ENCODE data around the gene AFAP1. TPM values are rescaled to one million over a fixed set of nuclear protein-coding genes. Genes with fewer than 3 reads are reported as not detected.

The AFAP1 gene
- total RNA-seq, 1 experiment from 2014 or later, result 23.6 TPM

DNA sequence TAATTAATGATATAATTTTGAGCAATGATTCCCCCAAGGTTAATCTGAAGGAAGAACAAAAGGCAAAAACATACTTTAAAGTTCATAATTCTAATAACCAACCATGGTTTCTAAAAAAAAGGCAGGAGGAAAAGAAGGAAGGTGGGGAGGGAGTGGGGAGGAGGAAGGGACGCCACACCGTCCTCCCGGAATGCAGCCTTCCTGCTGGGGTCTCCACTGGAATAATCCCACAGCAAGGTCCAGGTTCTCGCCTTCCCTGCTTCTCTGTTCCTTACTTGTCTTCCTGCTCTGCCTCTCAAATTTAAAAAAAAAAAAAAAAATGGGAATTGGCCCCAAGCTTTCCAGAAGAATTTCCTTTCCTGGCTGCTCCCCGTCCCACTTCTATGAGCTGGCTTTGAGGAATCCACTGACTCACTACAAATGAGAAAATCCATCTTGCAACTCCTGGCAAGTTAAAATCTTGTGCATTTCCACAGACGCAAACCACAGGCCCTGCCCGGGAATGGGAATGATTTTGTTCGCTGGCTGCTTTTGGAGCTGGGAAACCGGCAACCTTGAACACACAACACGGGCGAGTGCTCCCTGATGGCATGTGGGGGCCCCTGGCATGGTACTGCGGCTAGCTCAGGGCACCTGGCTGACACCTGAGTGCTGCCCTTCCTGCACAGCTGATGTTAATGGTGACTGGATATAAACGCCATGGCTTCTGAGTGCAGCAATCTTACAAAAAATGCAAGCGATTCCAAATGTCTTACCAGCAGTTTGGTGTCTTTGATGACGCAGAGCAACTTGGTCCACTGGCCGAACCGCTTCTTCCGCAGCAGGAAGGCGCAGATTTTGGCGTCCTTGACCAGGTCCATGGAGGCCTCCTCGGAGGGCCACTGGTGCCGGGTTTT, 97.0 kb downstream of the AFAP1 start:
- H3K4me3 Mint-ChIP-seq, result no peak overlapping the region
- no peak for ATAC-seq
- peaks cover 35% of the 10 kb centered on the region for H3K4me1 Mint-ChIP-seq
- ChIA-PET POLR2A (no interaction called here), CTCF (interaction anchor here (0.6 to 2.7 kb wide), 10 partner anchors 8 to 145 kb away, joined by 3 to 20 read pairs (median 6); no protein-coding TSS in a partner anchor)
- DNase-seq (ENCODE audit: low spot score), result no peak
- peaks cover 10% of the 10 kb centered on the region for H3K36me3 Mint-ChIP-seq
- no peak for TF ChIP-seq FOXK1 (CRISPR knock-in tag; IDR thresholded peaks at IDR 0.05)
- TF ChIP-seq, protein P1, sequence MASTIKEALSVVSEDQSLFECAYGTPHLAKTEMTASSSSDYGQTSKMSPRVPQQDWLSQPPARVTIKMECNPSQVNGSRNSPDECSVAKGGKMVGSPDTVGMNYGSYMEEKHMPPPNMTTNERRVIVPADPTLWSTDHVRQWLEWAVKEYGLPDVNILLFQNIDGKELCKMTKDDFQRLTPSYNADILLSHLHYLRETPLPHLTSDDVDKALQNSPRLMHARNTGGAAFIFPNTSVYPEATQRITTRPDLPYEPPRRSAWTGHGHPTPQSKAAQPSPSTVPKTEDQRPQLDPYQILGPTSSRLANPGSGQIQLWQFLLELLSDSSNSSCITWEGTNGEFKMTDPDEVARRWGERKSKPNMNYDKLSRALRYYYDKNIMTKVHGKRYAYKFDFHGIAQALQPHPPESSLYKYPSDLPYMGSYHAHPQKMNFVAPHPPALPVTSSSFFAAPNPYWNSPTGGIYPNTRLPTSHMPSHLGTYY (CRISPR knock-in tag; IDR thresholded peaks at IDR 0.05), result no peak
- TF ChIP-seq ZNF671 (CRISPR knock-in tag; IDR thresholded peaks at IDR 0.05), result no peak
- no peak for TF ChIP-seq IRF2 (CRISPR knock-in tag; IDR thresholded peaks at IDR 0.05; ENCODE audit: borderline replicate concordance, low read depth)
- TF ChIP-seq ATF1 (CRISPR knock-in tag; IDR thresholded peaks at IDR 0.05), result no peak
- TF ChIP-seq ATF3 (CRISPR knock-in tag; conservative IDR thresholded peaks at IDR 0.05), result no peak
- no peak for TF ChIP-seq SMAD4 (CRISPR knock-in tag; IDR thresholded peaks at IDR 0.05)
- TF ChIP-seq JAZF1 (CRISPR knock-in tag; IDR thresholded peaks at IDR 0.05), result no peak
- TF ChIP-seq CREM (CRISPR knock-in tag; IDR thresholded peaks at IDR 0.05), result no peak
- no peak for TF ChIP-seq ATF2 (CRISPR knock-in tag; IDR thresholded peaks at IDR 0.05; ENCODE audit: borderline replicate concordance, low read depth)
- no peak for TF ChIP-seq ZBTB21 (CRISPR knock-in tag; IDR thresholded peaks at IDR 0.05; ENCODE audit: borderline replicate concordance)
- TF ChIP-seq, protein P2, sequence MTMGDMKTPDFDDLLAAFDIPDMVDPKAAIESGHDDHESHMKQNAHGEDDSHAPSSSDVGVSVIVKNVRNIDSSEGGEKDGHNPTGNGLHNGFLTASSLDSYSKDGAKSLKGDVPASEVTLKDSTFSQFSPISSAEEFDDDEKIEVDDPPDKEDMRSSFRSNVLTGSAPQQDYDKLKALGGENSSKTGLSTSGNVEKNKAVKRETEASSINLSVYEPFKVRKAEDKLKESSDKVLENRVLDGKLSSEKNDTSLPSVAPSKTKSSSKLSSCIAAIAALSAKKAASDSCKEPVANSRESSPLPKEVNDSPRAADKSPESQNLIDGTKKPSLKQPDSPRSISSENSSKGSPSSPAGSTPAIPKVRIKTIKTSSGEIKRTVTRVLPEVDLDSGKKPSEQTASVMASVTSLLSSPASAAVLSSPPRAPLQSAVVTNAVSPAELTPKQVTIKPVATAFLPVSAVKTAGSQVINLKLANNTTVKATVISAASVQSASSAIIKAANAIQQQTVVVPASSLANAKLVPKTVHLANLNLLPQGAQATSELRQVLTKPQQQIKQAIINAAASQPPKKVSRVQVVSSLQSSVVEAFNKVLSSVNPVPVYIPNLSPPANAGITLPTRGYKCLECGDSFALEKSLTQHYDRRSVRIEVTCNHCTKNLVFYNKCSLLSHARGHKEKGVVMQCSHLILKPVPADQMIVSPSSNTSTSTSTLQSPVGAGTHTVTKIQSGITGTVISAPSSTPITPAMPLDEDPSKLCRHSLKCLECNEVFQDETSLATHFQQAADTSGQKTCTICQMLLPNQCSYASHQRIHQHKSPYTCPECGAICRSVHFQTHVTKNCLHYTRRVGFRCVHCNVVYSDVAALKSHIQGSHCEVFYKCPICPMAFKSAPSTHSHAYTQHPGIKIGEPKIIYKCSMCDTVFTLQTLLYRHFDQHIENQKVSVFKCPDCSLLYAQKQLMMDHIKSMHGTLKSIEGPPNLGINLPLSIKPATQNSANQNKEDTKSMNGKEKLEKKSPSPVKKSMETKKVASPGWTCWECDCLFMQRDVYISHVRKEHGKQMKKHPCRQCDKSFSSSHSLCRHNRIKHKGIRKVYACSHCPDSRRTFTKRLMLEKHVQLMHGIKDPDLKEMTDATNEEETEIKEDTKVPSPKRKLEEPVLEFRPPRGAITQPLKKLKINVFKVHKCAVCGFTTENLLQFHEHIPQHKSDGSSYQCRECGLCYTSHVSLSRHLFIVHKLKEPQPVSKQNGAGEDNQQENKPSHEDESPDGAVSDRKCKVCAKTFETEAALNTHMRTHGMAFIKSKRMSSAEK (CRISPR knock-in tag; IDR thresholded peaks at IDR 0.05; ENCODE audit: borderline replicate concordance), result no peak
- no peak for TF ChIP-seq ZNF416 (CRISPR knock-in tag; IDR thresholded peaks at IDR 0.05)
- no peaks in the 10 kb centered on the region for H3K27me3 Mint-ChIP-seq (ENCODE audit: low read depth)
- peak overlapping the region; percentile 63; the same call in 1 of the 2 replicates for H3K27ac Mint-ChIP-seq
- peaks cover 4% of the 10 kb centered on the region; the same call in 1 of the 2 replicates for H3K9me3 Mint-ChIP-seq

DNA sequence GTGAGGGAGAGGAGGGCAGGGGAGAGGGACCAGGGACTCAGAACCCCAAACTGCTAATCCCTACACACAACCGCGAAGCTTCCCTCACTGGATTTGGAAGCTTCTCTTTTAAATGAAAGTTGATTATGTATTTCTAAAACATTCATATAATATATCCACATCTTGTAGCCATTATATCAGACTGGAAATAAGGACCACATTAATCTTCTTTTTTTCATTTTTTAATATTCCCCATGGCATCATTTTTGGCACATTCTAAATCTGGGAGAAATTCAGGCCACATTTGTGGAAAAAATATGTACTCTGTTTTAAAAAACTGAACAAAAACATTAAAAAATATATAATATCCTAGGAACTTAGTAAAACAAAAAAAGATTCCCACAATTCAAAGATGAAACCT, 97.8 kb downstream of the AFAP1 start:
- peaks cover 14% of the 10 kb centered on the region for H3K36me3 Mint-ChIP-seq
- TF ChIP-seq TEAD4 (CRISPR knock-in tag; IDR thresholded peaks at IDR 0.05) (no peak), SMAD3 (CRISPR knock-in tag; IDR thresholded peaks at IDR 0.05; ENCODE audit: borderline replicate concordance) (no peak), TCF7 (CRISPR knock-in tag; IDR thresholded peaks at IDR 0.05; ENCODE audit: low read depth) (no peak), FOXP1 (CRISPR knock-in tag; IDR thresholded peaks at IDR 0.05; ENCODE audit: borderline replicate concordance) (no peak), SP1 (CRISPR knock-in tag; conservative IDR thresholded peaks at IDR 0.05) (no peak)
- H3K27ac Mint-ChIP-seq, result no peak overlapping the region
- ChIA-PET POLR2A (interaction anchor here (1.1 kb wide), 1 partner anchor 285 kb away, joined by 5 read pairs; no protein-coding TSS in a partner anchor), CTCF (interaction anchor here (0.5 to 2.7 kb wide), 7 partner anchors 8 to 235 kb away, joined by 3 to 20 read pairs (median 5); no protein-coding TSS in a partner anchor)
- no peak overlapping the region for H3K4me3 Mint-ChIP-seq
- H3K9me3 Mint-ChIP-seq, result no peaks in the 10 kb centered on the region
- ATAC-seq (no peak), DNase-seq (ENCODE audit: low spot score) (no peak)
- H3K27me3 Mint-ChIP-seq (ENCODE audit: low read depth), result no peaks in the 10 kb centered on the region
- H3K4me1 Mint-ChIP-seq, result peaks cover 35% of the 10 kb centered on the region
